ENCODE measurements around the gene MRPL49.
"Not testable (repeated sequence)": the region's sequence is repeated elsewhere in the genome, so short reads cannot be mapped to it uniquely, and the experiment has no call there.

The MRPL49 gene

GRCh38 chr11:65118891-65119669 lies 3.0 kb upstream of the MRPL49 start:
- DNase-seq = not testable (repeated sequence)

- no peak for DNase-seq
Observed at GRCh38 chr11:65119670-65119995, 2.5 kb upstream of the MRPL49 start.

GRCh38 chr11:65120831-65121230 lies 1.3 kb upstream of the MRPL49 start:
- DNase-seq = no peak

- no peak for DNase-seq
Observed at GRCh38 chr11:65121447-65121864, 665 bp upstream of the MRPL49 start.

GRCh38 chr11:65124480-65125196 lies 2.5 kb downstream of the MRPL49 start:
- no peak for DNase-seq

- no peak for DNase-seq
Observed at GRCh38 chr11:65125197-65126056, 3.3 kb downstream of the MRPL49 start.

- DNase-seq = no peak
Observed at GRCh38 chr11:65126624-65127274, 4.6 kb downstream of the MRPL49 start.

DNA sequence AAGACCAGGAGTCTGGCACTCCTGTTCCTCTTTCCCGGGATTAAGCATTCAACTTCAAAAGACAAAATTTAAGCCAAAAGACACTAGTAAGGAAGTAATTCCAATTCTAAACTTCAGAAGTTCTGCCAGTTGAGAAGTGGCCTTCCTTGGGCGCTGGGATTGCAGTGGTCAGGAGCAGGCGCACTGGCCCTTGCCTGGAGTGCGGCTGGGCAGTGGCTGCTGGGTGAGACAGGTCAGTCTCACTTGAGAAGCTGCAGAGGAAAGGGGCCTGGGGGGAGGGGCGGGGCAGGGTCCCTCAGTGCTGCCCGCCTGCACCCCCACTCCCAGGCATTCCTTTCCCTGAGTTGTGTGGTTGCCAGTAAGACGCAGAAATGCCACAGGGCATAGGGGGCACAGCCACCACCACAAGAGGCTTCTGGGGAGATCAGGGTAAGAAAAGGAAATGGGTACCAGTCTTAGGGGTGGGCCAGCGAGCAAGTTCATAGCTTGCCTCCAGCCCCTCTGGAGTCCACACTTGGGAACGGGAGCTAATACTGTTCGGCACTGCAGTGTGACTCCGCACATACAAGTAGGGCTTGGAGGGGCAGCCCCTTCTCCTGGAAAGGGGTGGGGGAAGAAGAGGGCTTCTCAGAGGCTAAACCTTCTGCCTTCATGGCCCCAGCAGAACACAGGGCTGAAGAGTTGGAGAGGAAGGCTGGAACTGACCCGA lies 5.5 kb downstream of the MRPL49 start:
- DNase-seq = no peak

GRCh38 chr11:65128182-65129145 lies 6.3 kb downstream of the MRPL49 start:
- no peak for DNase-seq

GRCh38 chr11:65129649-65130441 lies 7.7 kb downstream of the MRPL49 start:
- no peak for DNase-seq

DNA sequence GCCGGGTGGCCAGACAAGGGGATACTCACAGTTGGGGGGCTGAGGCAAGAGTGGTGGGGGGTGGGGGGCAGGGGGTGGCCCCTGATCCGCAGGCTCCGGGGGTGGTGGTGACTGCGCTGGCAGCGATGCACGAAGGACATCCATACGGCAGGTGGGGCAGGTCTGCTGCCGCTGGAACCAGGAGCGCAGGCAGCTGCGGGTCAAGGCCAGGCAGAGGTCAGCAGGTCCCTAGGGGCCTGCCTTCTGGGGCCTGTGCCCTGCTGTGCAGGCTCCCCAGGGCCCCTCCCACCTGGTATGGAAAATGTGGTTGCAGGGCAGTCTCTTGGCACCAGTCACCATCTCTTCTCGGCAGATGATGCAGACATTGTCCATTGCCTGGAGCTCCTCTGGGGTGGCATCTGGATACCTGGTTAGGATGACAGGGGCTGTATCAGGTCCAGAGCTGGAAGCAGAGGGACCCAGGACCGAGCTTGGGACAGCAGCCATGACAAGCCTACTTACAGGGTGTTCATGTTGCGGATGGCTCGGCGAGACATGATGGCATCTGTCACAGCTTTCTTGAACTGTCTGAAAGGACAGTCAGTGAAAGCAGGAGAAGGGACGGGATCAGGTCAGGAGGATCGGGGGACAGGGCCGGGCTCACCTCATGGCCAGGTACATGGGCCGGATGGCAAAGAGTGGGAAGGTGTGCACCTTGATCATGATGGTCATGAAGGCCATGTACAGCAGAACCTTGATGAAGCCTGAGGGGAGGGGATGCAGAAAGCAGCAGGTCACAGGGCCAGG lies 8.7 kb downstream of the MRPL49 start:
- DNase-seq = no peak

DNA sequence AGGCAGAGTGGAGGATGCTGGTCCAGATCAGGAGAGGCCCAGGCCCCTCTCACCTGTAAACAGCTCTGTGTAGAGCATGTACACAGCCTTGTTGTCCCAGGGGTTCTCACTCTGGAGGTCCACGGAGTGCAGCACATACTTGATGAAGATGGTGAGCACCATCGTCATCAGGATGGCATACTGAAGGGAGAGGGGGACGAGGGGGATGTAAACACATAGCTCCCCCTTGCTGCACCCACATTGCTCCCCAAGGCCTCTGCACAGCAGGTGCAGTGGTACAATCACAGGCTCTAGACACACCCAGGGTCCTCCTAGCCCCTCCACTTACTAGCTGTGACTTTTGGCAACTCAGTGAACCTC lies 9.3 kb downstream of the MRPL49 start:
- DNase-seq = no peak

DNA sequence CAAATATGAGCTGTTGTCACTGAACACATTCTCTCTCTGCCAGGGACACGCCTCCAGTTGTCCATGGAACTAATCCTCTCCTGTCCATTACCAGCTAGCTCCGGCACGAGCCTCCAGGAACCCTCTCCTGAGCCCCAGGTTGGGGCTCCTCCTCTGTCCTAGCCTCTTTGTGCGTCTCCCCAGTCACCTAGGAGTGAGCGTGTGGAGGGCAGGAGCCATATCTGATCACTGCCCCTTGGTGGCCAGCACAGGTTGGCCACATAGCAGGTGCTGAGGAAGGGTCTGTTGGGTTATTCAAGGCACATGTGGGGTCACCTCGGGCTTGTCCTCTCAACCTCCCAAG lies 9.7 kb downstream of the MRPL49 start:
- no peak for DNase-seq

- DNase-seq = no peak
Observed at GRCh38 chr11:65132238-65132987, 10.3 kb downstream of the MRPL49 start.

GRCh38 chr11:65132988-65133700 lies 11.0 kb downstream of the MRPL49 start:
- DNase-seq = no peak

DNA sequence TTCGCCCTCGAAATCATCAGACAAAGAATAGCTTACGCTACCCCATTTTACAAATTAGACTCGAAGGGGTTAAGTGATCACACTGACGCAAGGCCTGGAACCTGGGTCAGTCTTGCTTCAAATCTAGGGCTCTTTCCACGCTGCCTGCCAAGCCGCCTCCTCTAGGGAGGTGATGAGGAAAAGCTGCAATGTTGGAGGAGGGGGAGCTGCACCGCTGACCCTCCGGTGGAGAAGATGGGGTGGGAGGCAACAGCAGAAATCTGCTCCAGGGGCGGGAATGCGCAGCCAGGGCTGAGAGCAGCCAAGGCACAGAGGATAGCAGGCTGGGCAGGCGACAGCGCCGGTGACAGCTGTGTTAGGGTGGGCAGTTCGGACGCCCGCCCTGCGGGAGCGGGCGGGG lies 11.6 kb downstream of the MRPL49 start:
- DNase-seq = no peak

DNA sequence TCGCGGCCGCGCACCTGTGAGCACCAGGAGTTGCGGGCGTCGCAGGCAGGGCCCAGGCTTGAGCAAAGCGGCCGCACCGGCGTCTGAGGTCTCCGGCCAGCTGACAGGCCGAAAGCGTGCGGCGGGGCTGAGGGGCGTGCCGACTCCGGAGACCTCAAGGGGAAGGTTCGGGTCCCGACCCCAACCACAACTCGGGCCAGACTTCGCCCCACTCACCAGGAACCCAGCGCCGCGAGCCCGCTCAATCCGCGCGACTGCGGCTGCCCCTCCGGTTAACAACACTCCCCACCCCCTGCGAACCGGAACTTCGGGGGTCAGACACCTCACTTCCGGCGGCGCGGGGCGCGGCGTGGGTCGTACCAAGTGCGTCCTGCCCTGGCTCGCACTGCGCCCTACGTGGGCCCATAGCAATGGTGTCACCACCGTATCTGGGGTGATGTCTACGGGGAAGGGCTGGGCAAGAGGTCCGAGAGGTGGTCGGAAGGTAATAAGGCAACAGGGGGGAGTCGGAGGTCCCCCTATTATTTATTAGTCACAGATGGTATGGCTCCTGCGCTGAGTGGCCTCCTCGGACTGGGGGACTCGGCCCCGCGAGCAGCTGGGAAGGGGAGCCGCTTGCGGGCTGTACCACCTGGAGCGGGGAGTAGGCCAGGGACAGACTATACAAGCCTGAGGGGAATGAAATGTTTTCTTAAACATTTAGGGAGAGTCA lies 12.3 kb downstream of the MRPL49 start, which contains the start of gene SYVN1:
Gene SYVN1 (minus strand): TSS at position 280 of the 712 bp plus-strand sequence. CDS start 918 bp downstream, outside the sequence.
- DNase-seq = peak; percentile 86

Measured in NCI-H2171 (cell line).